Mesodermal cell (in vitro differentiated cells): ENCODE data around the gene FOXRED2. TPM values are rescaled to one million over a fixed set of nuclear protein-coding genes. Genes with fewer than 3 reads are reported as not detected.

ENCODE experiments used
- H3K27ac ChIP-seq: 2 replicates; pipeline ENCODE4 v1.7.0; 2013; ENCODE audit warnings: mild to moderate bottlenecking, low read depth, low read length, moderate library complexity; ENCODE audit not compliant: severe bottlenecking
- H3K36me3 ChIP-seq: 2 replicates; pipeline ENCODE4 v1.7.1; 2013; ENCODE audit warnings: mild to moderate bottlenecking, low read length, moderate library complexity; ENCODE audit not compliant: control insufficient read depth, insufficient read depth
- H3K4me1 ChIP-seq: one replicate; pipeline ENCODE4 v1.7.1; 2013; ENCODE audit warnings: mild to moderate bottlenecking, low read length; ENCODE audit not compliant: insufficient read depth, control insufficient read depth, poor library complexity, severe bottlenecking
- H3K4me3 ChIP-seq: 2 replicates; pipeline ENCODE4 v1.7.0; 2013; ENCODE audit warnings: low read length, control low read depth, mild to moderate bottlenecking; ENCODE audit not compliant: insufficient read depth, poor library complexity, severe bottlenecking; ENCODE audit errors: extremely low read depth
- H3K9me3 ChIP-seq: 2 replicates; pipeline ENCODE4 v1.7.1; 2013; ENCODE audit warnings: mild to moderate bottlenecking, low read length, moderate library complexity; ENCODE audit not compliant: control insufficient read depth
- WGBS, 2 experiments: methylation state at CpG; one replicate each; pipeline ENCODE4 v1.1.5; 2013; ENCODE audit warnings: missing lambda C conversion rate in 2 of 2; ENCODE audit not compliant: insufficient coverage in 2 of 2; 5-methylcytosine and 5-hydroxymethylcytosine counted together
- polyA plus RNA-seq, 2 experiments: library from polyadenylated mRNA; stranded (reverse); fragments of 50-300 nt; gene quantifications; one replicate each; pipeline ENCODE4 v1.2.3, GENCODE V29; 2013

FOXRED2 gene
- 6.3 TPM for polyA plus RNA-seq (2013, experiment 1 of 2)
- polyA plus RNA-seq (2013, experiment 2 of 2), result 4.8 TPM

- Histone ChIP-seq H3K4me3 (peak within 1 kb of the TSS; percentile 37), H3K27ac (no peak within 1 kb of the TSS)
- 12 to 13% methylated on average over 51 to 70 of the region's 75 CpGs for WGBS, 2 experiments
These were observed at the start of gene FOXRED2 for GRCh38 chr22:36506637-36507517. Gene FOXRED2, minus strand, starts transcription at chr22:36507040. Its CDS starts 618 bp downstream, at chr22:36506422.

GRCh38 chr22:36554098-36554497 is 47.3 kb upstream of the FOXRED2 start:
- Histone ChIP-seq H3K9me3 (no peaks in the 10 kb centered on the region), H3K27ac (no peak overlapping the region), H3K36me3 (no peaks in the 10 kb centered on the region), H3K4me1 (peaks cover 4% of the 10 kb centered on the region), H3K4me3 (no peak overlapping the region)
- WGBS, 2 experiments, result 26 to 61% methylated on average over 2 to 3 of the region's 5 CpGs

More at GRCh38 chr22:36506637-36507517, at the start of gene FOXRED2:
- H3K36me3 ChIP-seq, result peaks cover 17% of the 10 kb centered on the region
- H3K4me1 ChIP-seq, result no peaks in the 10 kb centered on the region
- no peaks in the 10 kb centered on the region for H3K9me3 ChIP-seq

GRCh38 chr22:36552289-36552688 is 45.4 kb upstream of the FOXRED2 start:
- H3K27ac ChIP-seq, result no peak overlapping the region
- H3K4me3 ChIP-seq, result no peak overlapping the region
- H3K36me3 ChIP-seq, result no peaks in the 10 kb centered on the region
- 80% methylated on average over 1 of the region's 1 CpG; no CpG with 5 or more reads in 1 of the 2 experiments for WGBS, 2 experiments
- H3K9me3 ChIP-seq, result no peaks in the 10 kb centered on the region
- H3K4me1 ChIP-seq, result peaks cover 10% of the 10 kb centered on the region

GRCh38 chr22:36550701-36551495 is 44.1 kb upstream of the FOXRED2 start:
- WGBS, 2 experiments, result 91 to 94% methylated on average over 9 to 10 of the region's 13 CpGs
- Histone ChIP-seq H3K4me1 (peaks cover 18% of the 10 kb centered on the region), H3K36me3 (no peaks in the 10 kb centered on the region), H3K4me3 (no peak overlapping the region), H3K9me3 (no peaks in the 10 kb centered on the region), H3K27ac (no peak overlapping the region)

- WGBS, 2 experiments, result 67 to 80% methylated on average over 1 of the region's 5 CpGs
- no peaks in the 10 kb centered on the region for H3K36me3 ChIP-seq
- H3K27ac ChIP-seq, result no peak overlapping the region
- no peak overlapping the region for H3K4me3 ChIP-seq
- H3K4me1 ChIP-seq, result peaks cover 18% of the 10 kb centered on the region
- no peaks in the 10 kb centered on the region for H3K9me3 ChIP-seq
These were observed 42.2 kb upstream of the FOXRED2 start for GRCh38 chr22:36549033-36549432.

- H3K4me3 ChIP-seq, result no peak overlapping the region
- peaks cover 18% of the 10 kb centered on the region for H3K4me1 ChIP-seq
- H3K36me3 ChIP-seq, result no peaks in the 10 kb centered on the region
- no peak overlapping the region for H3K27ac ChIP-seq
- 46 to 51% methylated on average over 10 to 14 of the region's 14 CpGs for WGBS, 2 experiments
- H3K9me3 ChIP-seq, result no peaks in the 10 kb centered on the region
These were observed 41.8 kb upstream of the FOXRED2 start for GRCh38 chr22:36548606-36549005.

GRCh38 chr22:36546932-36547331 is 40.1 kb upstream of the FOXRED2 start:
- H3K36me3 ChIP-seq, result no peaks in the 10 kb centered on the region
- no peaks in the 10 kb centered on the region for H3K9me3 ChIP-seq
- H3K4me1 ChIP-seq, result peaks cover 23% of the 10 kb centered on the region
- no peak overlapping the region for H3K4me3 ChIP-seq
- 38 to 61% methylated on average over 4 to 6 of the region's 6 CpGs for WGBS, 2 experiments
- H3K27ac ChIP-seq, result no peak overlapping the region

- no peaks in the 10 kb centered on the region for H3K36me3 ChIP-seq
- H3K4me3 ChIP-seq, result no peak overlapping the region
- H3K4me1 ChIP-seq, result peaks cover 28% of the 10 kb centered on the region
- WGBS, 2 experiments, result 45 to 55% methylated on average over 13 to 15 of the region's 23 CpGs
- H3K9me3 ChIP-seq, result no peaks in the 10 kb centered on the region
- no peak overlapping the region for H3K27ac ChIP-seq
These were observed 39.4 kb upstream of the FOXRED2 start for GRCh38 chr22:36546092-36546804.

GRCh38 chr22:36544107-36544620 is 37.3 kb upstream of the FOXRED2 start:
- Histone ChIP-seq H3K4me3 (no peak overlapping the region), H3K27ac (no peak overlapping the region), H3K4me1 (peaks cover 25% of the 10 kb centered on the region), H3K9me3 (no peaks in the 10 kb centered on the region), H3K36me3 (no peaks in the 10 kb centered on the region)
- WGBS, 2 experiments, result 93% methylated on average over 10 of the region's 11 CpGs

- H3K4me1 ChIP-seq, result peaks cover 16% of the 10 kb centered on the region
- no peak overlapping the region for H3K4me3 ChIP-seq
- H3K36me3 ChIP-seq, result no peaks in the 10 kb centered on the region
- 96 to 100% methylated on average over 3 of the region's 9 CpGs for WGBS, 2 experiments
- H3K9me3 ChIP-seq, result no peaks in the 10 kb centered on the region
- no peak overlapping the region for H3K27ac ChIP-seq
These were observed 35.1 kb upstream of the FOXRED2 start for GRCh38 chr22:36541831-36542411.
